Activated CD4-positive, alpha-beta T cell treated with anti-CD3 and anti-CD28 coated beads for 48 hours (primary cell): ENCODE measurements around the gene OR11A1.
"Not testable (repeated sequence)": the region's sequence is repeated elsewhere in the genome, so short reads cannot be mapped to it uniquely, and the experiment has no call there.

Experiments
- DNase-seq: peaks from one replicate; pipeline ENCODE4 v3.0.0-alpha.2; 2020

Gene OR11A1

DNA sequence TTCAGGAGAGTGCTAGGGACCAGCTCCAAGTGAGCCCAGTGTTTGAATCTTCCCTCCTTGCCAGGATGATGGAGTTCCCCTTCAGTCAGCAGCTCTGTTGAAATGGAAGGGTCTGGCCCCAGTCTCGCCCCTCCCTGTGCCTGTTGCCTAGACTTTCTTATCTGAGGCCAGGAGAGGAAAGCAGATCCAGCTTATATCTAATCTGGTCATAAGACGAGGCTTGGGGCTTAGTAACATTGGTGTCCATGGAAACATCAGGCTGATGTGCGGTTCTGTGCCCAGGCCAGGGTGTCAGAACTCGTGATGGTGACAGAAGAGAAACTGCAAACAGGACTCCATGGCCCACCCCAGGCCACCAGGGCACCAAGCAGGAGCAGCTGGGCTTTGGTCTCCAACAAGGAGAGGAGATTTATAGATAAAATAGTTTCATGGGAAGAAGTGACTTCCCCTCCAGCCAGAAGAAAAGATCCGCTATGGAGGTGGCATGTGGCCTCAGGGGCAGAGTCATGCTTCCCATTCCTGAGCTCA, 21.1 kb upstream of the OR11A1 start:
- DNase-seq, result no peak

- DNase-seq, result no peak
These were observed 18.1 kb upstream of the OR11A1 start for GRCh38 chr6:29474996-29475395.

DNA sequence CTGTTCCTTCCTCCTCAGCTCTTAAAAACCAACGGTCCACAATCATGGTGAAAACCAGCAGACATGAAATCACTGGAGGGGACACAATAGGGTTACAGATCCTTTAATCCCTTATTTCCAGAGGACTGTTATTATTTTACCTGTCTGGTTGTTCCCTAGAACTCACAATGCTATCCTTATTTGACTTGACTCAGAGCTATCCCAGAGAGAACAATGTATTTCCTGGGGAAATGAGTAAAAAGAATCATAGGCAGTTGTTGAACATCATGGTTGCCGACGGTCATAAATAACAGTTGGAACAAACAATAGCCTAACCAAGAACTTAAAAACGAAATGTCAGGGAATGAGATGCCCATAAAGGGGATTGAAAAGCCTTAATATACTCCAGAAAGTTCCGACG, 9.4 kb upstream of the OR11A1 start:
- DNase-seq, result no peak

- DNase-seq, result no peak
These were observed 8.9 kb upstream of the OR11A1 start for GRCh38 chr6:29465801-29466200.

DNA sequence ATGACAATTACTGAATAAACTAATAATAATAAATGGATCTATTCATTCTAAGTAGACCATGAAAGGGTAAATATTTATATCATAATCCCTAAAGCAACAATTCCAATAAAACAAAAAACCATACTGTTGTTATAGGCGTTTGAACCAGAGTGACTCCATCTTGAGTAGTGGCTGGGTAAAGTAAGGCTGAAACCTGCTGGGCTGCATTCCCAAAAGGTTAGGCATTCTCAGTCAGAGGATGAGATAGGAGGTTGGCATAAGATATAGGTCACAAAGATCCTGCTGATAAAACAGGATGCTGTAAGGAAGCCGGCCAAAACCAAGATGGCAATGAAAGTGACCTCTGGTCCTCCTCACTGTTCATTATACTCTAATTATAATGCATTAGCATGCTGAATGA, 8.4 kb upstream of the OR11A1 start:
- no peak for DNase-seq

DNA sequence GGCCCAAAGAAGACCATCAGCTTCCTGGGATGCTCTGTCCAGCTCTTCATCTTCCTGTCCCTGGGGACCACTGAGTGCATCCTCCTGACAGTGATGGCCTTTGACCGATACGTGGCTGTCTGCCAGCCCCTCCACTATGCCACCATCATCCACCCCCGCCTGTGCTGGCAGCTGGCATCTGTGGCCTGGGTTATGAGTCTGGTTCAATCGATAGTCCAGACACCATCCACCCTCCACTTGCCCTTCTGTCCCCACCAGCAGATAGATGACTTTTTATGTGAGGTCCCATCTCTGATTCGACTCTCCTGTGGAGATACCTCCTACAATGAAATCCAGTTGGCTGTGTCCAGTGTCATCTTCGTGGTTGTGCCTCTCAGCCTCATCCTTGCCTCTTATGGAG, 5.2 kb upstream of the OR11A1 start:
- no peak for DNase-seq

GRCh38 chr6:29461021-29461814, 4.3 kb upstream of the OR11A1 start:
- DNase-seq, result no peak

- DNase-seq, result no peak
These were observed 5.2 kb downstream of the OR11A1 start for GRCh38 chr6:29451471-29452193.

- DNase-seq, result no peak
These were observed 9.2 kb downstream of the OR11A1 start for GRCh38 chr6:29447670-29448069.

- not testable (repeated sequence) for DNase-seq
These were observed 12.8 kb downstream of the OR11A1 start for GRCh38 chr6:29444031-29444430.

GRCh38 chr6:29442719-29443118, 14.2 kb downstream of the OR11A1 start:
- DNase-seq, result no peak

- DNase-seq, result no peak
These were observed 17.9 kb downstream of the OR11A1 start, which contains the start of gene OR10C1 for GRCh38 chr6:29439006-29439405. Gene OR10C1, plus strand, starts transcription at chr6:29439306. Its CDS starts 710 bp downstream, at chr6:29440016.

- DNase-seq, result not testable (repeated sequence)
These were observed 20.1 kb downstream of the OR11A1 start for GRCh38 chr6:29436730-29437129.

- no peak for DNase-seq
These were observed 30.2 kb downstream of the OR11A1 start for GRCh38 chr6:29426654-29427053.

DNA sequence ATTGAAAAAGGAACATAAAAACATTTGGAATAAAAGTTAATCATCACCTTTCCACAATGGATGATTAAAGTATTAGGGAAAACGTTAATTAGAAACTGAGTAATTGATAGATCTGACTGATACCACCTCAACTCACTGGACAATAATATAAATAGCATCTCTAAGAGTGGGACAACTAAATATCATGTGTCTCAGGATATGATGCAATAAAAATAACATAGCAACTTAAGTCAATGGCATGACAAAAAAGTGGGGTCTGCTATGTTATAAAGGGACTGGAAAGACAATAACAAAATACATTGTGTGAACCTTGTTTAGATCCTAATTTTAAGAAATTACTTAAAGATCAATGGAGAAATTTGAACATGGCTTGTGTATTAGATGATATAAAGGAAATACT, 31.8 kb downstream of the OR11A1 start:
- DNase-seq, result no peak

DNA sequence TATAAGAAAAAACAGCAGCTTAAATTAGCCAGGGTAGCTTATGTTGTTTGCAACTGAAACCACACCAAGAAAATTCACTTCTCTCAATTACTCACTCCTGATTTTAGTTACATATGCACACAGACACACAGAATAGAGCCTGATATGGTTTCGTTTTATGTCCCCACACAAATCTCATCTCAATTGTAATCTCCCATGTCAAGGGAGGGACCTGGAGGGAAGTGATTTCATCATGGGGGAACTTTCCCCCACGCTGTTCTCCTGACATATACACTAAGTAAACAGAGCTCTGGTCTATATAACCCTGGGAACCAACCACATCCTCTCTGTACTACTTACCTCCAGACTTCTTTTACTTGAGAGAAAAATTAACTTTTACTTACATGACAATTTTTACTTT, 32.3 kb downstream of the OR11A1 start:
- no peak for DNase-seq

- DNase-seq, result no peak
These were observed 32.7 kb downstream of the OR11A1 start for GRCh38 chr6:29424168-29424567.

GRCh38 chr6:29419516-29419915, 37.4 kb downstream of the OR11A1 start:
- no peak for DNase-seq

DNA sequence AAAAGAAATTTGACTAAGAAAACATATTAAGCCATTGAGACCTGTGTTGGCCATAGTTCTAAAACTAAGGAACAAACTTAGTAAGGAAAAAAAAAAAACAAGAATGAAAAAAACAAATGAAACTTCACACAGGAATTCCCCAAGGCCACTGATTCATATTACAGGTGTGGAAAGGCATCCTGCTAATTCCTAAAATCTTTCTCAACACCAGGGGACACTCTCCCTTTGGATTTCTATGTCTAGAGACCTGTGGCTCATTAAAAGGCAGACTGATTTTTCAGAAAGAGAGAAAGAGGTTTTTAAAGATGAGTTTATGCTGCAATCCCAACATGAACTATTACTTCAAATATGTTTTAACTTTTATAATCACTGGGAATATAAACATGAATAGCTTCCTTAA, 42.3 kb downstream of the OR11A1 start, which contains the start of gene OR12D1:
Gene OR12D1 (plus strand): TSS at position 341 of the 400 bp plus-strand sequence.
- no peak for DNase-seq

DNA sequence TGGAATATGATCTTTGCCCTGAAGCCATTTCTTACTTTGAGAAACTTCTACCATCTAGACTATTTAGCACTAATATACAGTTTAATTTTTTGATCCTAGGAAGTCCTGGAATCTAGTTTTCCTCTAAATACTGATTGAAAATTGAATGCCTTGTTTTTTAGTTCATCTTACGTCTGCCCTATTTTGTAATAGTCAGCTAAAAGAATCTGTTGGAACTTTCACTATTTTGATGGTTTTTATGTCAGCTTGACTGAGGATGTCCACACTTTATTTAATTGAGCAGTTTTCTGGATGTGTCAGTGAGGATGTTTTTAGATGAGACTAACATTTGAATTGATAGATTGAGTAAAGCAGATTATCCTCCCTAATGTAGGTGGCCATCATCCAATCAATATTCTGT, 53.1 kb downstream of the OR11A1 start:
- no peak for DNase-seq

DNA sequence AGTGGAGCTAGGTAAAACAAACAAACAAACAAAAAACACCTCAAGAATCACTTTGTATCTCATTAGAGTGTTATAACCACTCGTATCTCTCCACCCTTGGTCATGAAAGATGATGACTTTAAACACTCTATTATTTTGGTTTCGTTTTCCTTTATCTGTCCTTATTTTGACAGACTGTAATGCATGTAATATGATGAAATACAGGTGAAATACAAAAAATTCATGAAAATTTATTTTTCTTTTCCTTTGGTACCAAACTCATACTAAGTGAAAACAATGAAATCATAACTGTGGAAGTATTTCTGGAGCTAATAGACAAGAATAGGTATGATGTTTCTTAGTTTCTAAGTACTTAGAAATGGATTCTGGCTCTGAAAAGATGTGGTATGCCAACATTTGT, 57.3 kb downstream of the OR11A1 start:
- no peak for DNase-seq

DNA sequence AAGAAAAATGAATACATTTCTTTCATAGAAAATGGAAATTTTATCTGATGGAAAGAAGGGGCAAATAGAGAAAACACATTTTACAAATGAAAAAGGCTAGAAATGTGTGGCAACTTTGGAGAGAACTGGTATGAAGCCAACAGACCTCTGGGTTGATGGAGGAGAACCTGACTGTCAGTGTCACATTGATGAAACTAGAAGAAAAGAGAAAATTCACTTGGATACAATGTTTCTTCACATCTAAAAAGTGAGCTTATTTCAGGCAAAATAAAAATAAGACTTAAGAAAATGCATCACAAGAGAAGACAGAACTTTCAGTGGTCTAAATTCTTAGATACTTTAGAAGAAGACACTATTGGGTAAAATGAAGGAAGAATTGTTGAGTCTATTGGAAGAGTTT, 61.5 kb downstream of the OR11A1 start, which contains the start of gene OR12D2:
Gene OR12D2 (plus strand): TSS at position 301 of the 400 bp plus-strand sequence. CDS start 1,069 bp downstream, outside the sequence.
- DNase-seq, result no peak

DNA sequence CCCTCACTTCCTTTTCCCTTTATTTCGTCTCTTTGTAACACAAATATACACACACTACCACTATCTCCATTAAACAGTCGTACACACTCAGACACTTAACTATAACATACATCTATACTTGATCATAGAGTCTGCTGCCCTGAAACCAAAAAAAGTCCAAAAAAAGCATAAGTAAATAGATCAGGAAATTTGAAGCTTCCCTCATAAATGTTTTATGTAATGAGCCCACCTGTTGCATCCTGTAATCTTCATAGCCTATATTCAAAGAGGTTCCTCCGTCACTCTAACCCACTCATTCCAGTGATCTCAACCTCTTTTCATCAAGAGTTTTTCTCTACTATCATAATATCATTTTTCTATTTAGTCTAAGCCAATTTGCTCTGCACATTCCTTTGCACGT, 68.3 kb downstream of the OR11A1 start:
- no peak for DNase-seq

DNA sequence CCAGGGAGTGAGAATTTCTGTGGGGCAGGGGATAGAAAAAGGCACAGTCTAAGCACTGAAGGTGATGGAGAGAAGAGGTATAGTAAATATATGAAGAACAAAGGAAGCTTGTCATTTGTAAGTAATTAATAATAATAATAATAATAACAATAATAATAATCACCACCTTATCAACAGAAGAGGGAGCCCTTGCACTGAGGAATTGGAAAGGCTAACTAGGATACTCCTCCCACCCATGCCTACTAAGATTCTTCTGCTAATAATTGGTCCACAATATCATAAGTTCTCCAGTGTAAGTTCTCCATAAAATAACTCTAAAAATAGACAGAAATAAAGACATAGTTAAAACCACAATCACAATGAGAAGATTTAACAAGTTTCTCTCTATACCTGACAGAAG, 80.9 kb downstream of the OR11A1 start:
- no peak for DNase-seq
